Measurements from ENCODE around the gene PPIL3. TPM values are rescaled to one million over a fixed set of nuclear protein-coding genes. Genes with fewer than 3 reads are reported as not detected.

Gene PPIL3
- total RNA-seq, 1 donor from 2014 or later = 44.9 TPM

- no peak overlapping the region for H3K27ac Mint-ChIP-seq (ENCODE audit: unreplicated experiment)
- no peak overlapping the region for H3K4me3 Mint-ChIP-seq (ENCODE audit: unreplicated experiment)
- TF ChIP-seq, protein P1, sequence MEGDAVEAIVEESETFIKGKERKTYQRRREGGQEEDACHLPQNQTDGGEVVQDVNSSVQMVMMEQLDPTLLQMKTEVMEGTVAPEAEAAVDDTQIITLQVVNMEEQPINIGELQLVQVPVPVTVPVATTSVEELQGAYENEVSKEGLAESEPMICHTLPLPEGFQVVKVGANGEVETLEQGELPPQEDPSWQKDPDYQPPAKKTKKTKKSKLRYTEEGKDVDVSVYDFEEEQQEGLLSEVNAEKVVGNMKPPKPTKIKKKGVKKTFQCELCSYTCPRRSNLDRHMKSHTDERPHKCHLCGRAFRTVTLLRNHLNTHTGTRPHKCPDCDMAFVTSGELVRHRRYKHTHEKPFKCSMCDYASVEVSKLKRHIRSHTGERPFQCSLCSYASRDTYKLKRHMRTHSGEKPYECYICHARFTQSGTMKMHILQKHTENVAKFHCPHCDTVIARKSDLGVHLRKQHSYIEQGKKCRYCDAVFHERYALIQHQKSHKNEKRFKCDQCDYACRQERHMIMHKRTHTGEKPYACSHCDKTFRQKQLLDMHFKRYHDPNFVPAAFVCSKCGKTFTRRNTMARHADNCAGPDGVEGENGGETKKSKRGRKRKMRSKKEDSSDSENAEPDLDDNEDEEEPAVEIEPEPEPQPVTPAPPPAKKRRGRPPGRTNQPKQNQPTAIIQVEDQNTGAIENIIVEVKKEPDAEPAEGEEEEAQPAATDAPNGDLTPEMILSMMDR (IDR thresholded peaks at IDR 0.05; ENCODE audit: partially characterized antibody, unreplicated experiment) = no peak
- no peak for DNase-seq
- H3K4me1 Mint-ChIP-seq (ENCODE audit: low read depth, unreplicated experiment) = no peaks in the 10 kb centered on the region
- no peaks in the 10 kb centered on the region for H3K27me3 Mint-ChIP-seq (ENCODE audit: unreplicated experiment)
- no peaks in the 10 kb centered on the region for H3K36me3 Mint-ChIP-seq (ENCODE audit: unreplicated experiment)
- no peaks in the 10 kb centered on the region for H3K9me3 Mint-ChIP-seq (ENCODE audit: unreplicated experiment)
These were observed 60.2 kb downstream of the PPIL3 start for GRCh38 chr2:200828572-200829257.

GRCh38 chr2:200828104-200828503, 60.8 kb downstream of the PPIL3 start:
- no peaks in the 10 kb centered on the region for H3K27me3 Mint-ChIP-seq (ENCODE audit: unreplicated experiment)
- H3K27ac Mint-ChIP-seq (ENCODE audit: unreplicated experiment) = no peak overlapping the region
- no peak for DNase-seq
- H3K9me3 Mint-ChIP-seq (ENCODE audit: unreplicated experiment) = no peaks in the 10 kb centered on the region
- TF ChIP-seq, protein P1 (IDR thresholded peaks at IDR 0.05; ENCODE audit: partially characterized antibody, unreplicated experiment) = no peak
- no peak overlapping the region for H3K4me3 Mint-ChIP-seq (ENCODE audit: unreplicated experiment)
- no peaks in the 10 kb centered on the region for H3K36me3 Mint-ChIP-seq (ENCODE audit: unreplicated experiment)
- H3K4me1 Mint-ChIP-seq (ENCODE audit: low read depth, unreplicated experiment) = no peaks in the 10 kb centered on the region

DNA sequence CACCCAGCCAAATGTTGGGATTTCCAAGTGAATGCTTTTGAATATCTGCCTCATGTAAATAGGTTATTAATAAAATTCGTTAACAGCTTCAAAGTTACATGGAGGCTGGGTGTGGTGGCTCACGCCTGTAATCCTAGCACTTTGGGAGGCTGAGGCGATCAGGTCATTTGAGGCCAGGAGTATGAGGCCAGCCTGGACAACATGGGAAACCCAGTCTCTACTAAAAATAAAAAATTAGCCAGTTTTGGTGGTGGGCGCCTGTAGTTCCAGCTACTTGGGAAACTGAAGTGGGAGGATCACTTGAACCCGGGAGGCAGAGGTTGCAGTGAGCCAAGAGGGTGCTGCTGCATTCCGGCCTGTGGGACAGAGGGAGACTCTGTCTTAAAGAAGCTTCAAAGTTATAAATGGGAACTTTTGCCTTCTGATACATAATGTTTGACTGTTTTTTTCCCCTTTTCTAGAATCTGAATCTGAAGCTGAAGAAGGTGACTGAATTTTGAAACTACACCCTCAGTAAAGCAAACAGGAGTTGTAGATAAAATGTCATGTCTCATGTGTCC, 67.1 kb downstream of the PPIL3 start:
- H3K4me3 Mint-ChIP-seq (ENCODE audit: unreplicated experiment) = no peak overlapping the region
- DNase-seq = no peak
- H3K27ac Mint-ChIP-seq (ENCODE audit: unreplicated experiment) = no peak overlapping the region
- no peaks in the 10 kb centered on the region for H3K27me3 Mint-ChIP-seq (ENCODE audit: unreplicated experiment)
- no peaks in the 10 kb centered on the region for H3K4me1 Mint-ChIP-seq (ENCODE audit: low read depth, unreplicated experiment)
- H3K36me3 Mint-ChIP-seq (ENCODE audit: unreplicated experiment) = peaks cover 5% of the 10 kb centered on the region
- no peaks in the 10 kb centered on the region for H3K9me3 Mint-ChIP-seq (ENCODE audit: unreplicated experiment)
- TF ChIP-seq, protein P1 (IDR thresholded peaks at IDR 0.05; ENCODE audit: partially characterized antibody, unreplicated experiment) = no peak

Other genes with a start within 250 kb of the PPIL3 start
- gene BZW1, start 77.2 kb downstream of the PPIL3 start, total RNA-seq (ENCODE audit: unreplicated experiment) = 232 TPM
- 141 TPM for gene CLK1, start 24.4 kb downstream of the PPIL3 start, total RNA-seq (ENCODE audit: unreplicated experiment)
- gene NIF3L1, start 294 bp upstream of the PPIL3 start, total RNA-seq (ENCODE audit: unreplicated experiment) = 19.7 TPM
- 28.2 TPM for gene ORC2, start 74.6 kb upstream of the PPIL3 start, total RNA-seq (ENCODE audit: unreplicated experiment)
- 32.8 TPM for gene HYCC2, start 182.6 kb upstream of the PPIL3 start, total RNA-seq (ENCODE audit: unreplicated experiment)
- gene NDUFB3, start 182.9 kb upstream of the PPIL3 start, total RNA-seq (ENCODE audit: unreplicated experiment) = 93.9 TPM
- 88.0 TPM for gene CFLAR, start 227.1 kb upstream of the PPIL3 start, total RNA-seq (ENCODE audit: unreplicated experiment)

All from glutamatergic neuron (in vitro differentiated cells).